ENCODE measurements around the gene IMPG2. TPM values are rescaled to one million over a fixed set of nuclear protein-coding genes. Genes with fewer than 3 reads are reported as not detected.

IMPG2 gene
- polyA plus RNA-seq, 1 experiment: 0.19 TPM

DNA sequence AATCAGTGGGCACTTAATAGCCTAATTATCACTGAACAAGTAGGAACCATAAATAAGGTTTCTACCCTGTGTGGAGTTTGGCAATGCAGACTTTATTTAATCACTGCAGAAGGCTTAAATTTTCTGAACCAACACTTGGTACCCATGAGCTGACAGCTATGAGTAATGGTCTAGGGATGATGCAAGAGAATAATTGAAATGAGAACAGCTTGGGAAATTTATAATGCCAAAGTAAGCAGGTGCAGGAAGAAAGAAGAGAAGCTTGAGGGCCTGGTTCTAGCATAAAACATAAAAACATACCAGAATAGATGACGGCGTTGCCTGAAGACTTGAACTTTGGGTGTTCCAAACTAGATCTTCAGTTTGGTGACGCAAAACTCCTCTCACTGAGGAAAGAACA, 67.0 kb downstream of the IMPG2 start:
- Histone ChIP-seq H3K27ac (ENCODE audit: low read depth, low read length) (no peak overlapping the region), H3K9me3 (ENCODE audit: control insufficient read depth, insufficient read depth, low read length) (no peaks in the 10 kb centered on the region), H3K27me3 (ENCODE audit: control insufficient read depth, insufficient read depth, low read length) (no peaks in the 10 kb centered on the region), H3K4me3 (ENCODE audit: low read depth, low read length) (no peak overlapping the region)
- ChIA-PET CTCF (no interaction called here), POLR2A (no interaction called here)
- DNase-seq (ENCODE audit: low read depth, low spot score): no peak
- no peak for TF ChIP-seq CTCF (IDR thresholded peaks at IDR 0.05; ENCODE audit: low read depth, low read length)

DNA sequence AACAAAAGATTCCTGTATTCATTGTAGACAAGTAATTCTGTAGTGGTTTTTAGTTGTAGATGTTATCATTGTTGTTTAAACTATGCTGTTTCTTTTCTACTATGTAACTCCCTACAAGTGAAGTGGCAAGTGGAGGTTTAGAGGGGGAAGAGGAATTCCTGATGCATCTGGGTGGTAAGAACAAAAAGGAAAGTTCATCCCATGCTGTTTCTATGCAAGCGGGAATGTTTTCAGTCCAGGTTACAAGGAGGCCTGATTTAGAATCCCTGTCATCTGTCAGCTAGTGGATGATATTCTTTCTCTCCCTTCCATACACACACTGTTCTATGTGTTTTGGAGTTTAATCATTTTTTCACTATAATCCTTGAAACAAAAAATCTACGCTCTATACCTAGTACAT, 67.4 kb downstream of the IMPG2 start:
- no peak overlapping the region for H3K4me3 ChIP-seq (ENCODE audit: low read depth, low read length)
- no peak for DNase-seq (ENCODE audit: low read depth, low spot score)
- no peaks in the 10 kb centered on the region for H3K9me3 ChIP-seq (ENCODE audit: control insufficient read depth, insufficient read depth, low read length)
- ChIA-PET CTCF (no interaction called here), POLR2A (no interaction called here)
- TF ChIP-seq CTCF (IDR thresholded peaks at IDR 0.05; ENCODE audit: low read depth, low read length): no peak
- H3K27me3 ChIP-seq (ENCODE audit: control insufficient read depth, insufficient read depth, low read length): no peaks in the 10 kb centered on the region
- H3K27ac ChIP-seq (ENCODE audit: low read depth, low read length): no peak overlapping the region

- Histone ChIP-seq H3K9me3 (ENCODE audit: control insufficient read depth, insufficient read depth, low read length) (no peaks in the 10 kb centered on the region), H3K27me3 (ENCODE audit: control insufficient read depth, insufficient read depth, low read length) (no peaks in the 10 kb centered on the region), H3K27ac (ENCODE audit: low read depth, low read length) (no peak overlapping the region), H3K4me3 (ENCODE audit: low read depth, low read length) (no peak overlapping the region)
- CTCF ChIA-PET: interaction anchor here (0.9 kb wide), 1 partner anchor 11 kb away, joined by 3 read pairs; no protein-coding TSS in a partner anchor
- no peak for TF ChIP-seq CTCF (IDR thresholded peaks at IDR 0.05; ENCODE audit: low read depth, low read length)
- POLR2A ChIA-PET: no interaction called here
- no peak for DNase-seq (ENCODE audit: low read depth, low spot score)
Observed at GRCh38 chr3:101252307-101252706, 68.1 kb downstream of the IMPG2 start.

GRCh38 chr3:101251441-101251840, 68.9 kb downstream of the IMPG2 start:
- POLR2A ChIA-PET: no interaction called here
- CTCF ChIA-PET: interaction anchor here (0.9 kb wide), 1 partner anchor 10 kb away, joined by 3 read pairs; no protein-coding TSS in a partner anchor
- no peaks in the 10 kb centered on the region for H3K27me3 ChIP-seq (ENCODE audit: control insufficient read depth, insufficient read depth, low read length)
- no peak for TF ChIP-seq CTCF (IDR thresholded peaks at IDR 0.05; ENCODE audit: low read depth, low read length)
- H3K4me3 ChIP-seq (ENCODE audit: low read depth, low read length): no peak overlapping the region
- no peak for DNase-seq (ENCODE audit: low read depth, low spot score)
- H3K27ac ChIP-seq (ENCODE audit: low read depth, low read length): no peak overlapping the region
- no peaks in the 10 kb centered on the region for H3K9me3 ChIP-seq (ENCODE audit: control insufficient read depth, insufficient read depth, low read length)

DNA sequence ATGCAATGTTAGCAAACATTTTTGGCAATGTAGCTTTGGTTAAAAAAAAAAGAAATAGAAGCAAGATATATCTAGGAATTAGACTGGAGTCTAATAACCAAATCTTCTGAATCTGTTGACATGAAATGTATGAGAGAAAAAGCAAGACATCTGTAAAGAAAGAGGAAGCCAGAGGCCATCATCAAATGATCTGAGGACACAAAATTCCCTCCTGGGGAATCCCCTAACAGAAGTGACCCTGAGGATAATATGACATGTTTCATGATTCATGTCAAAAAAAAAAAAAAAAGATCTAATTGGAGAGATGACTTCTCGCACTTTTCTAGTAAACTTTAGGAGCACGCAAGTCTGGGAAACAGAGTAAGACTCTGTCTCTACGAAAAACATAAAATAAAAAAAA, 70.9 kb downstream of the IMPG2 start:
- CTCF ChIA-PET: interaction anchor here (0.6 kb wide), 1 partner anchor 18 kb away, joined by 3 read pairs; no protein-coding TSS in a partner anchor
- no peak overlapping the region for H3K4me3 ChIP-seq (ENCODE audit: low read depth, low read length)
- H3K9me3 ChIP-seq (ENCODE audit: control insufficient read depth, insufficient read depth, low read length): no peaks in the 10 kb centered on the region
- H3K27me3 ChIP-seq (ENCODE audit: control insufficient read depth, insufficient read depth, low read length): no peaks in the 10 kb centered on the region
- no peak overlapping the region for H3K27ac ChIP-seq (ENCODE audit: low read depth, low read length)
- no peak for TF ChIP-seq CTCF (IDR thresholded peaks at IDR 0.05; ENCODE audit: low read depth, low read length)
- POLR2A ChIA-PET: no interaction called here
- DNase-seq (ENCODE audit: low read depth, low spot score): no peak
